HG03045 (cell line): ENCODE measurements around the gene RIPOR2.
"Not testable (repeated sequence)": the region's sequence is repeated elsewhere in the genome, so short reads cannot be mapped to it uniquely, and the experiment has no call there.

Source experiments
- ATAC-seq: cut with Tn5 transposase; IDR thresholded peaks from one replicate; pipeline ENCODE4 v1.9.1; 2021; ENCODE audit warnings: mild to moderate bottlenecking, moderate library complexity; ENCODE audit not compliant: unreplicated experiment

Gene RIPOR2

DNA sequence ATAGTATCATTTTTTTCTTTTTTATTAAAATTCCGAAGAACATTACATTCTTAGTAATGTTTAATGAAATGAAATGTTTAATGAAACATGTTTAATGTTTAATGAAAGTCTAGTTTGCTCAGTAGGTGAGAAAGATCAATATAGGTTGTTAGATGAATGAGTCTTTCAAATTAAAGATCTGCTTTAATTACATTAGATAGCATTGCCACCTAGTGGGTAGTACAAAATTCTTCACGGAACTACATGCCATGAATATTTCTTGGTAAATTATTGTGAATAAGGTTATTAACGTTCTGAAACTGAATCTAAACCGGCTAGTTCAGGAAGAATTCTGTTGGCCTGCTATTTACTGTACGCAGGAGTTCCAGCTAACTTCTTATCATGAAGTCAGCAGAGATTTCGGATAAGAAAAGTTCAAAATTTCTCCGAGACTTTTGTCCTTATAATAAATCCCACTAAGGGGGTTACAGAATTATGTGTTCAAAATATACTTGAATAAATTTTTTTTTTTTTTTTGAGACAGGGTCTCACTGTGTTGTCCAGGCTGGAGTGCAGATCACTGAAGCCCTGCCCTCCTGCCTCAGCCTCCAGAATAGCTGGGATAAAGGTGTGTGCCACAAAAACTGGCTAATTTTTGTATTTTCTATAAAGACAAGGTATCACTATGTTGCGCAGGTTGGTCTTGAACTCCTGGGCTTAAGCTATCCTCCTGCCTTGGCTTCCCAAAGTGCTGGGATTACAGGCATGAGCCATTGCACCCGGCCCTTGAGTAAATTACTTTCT lies 168.9 kb downstream of the RIPOR2 start:
- ATAC-seq = no peak

DNA sequence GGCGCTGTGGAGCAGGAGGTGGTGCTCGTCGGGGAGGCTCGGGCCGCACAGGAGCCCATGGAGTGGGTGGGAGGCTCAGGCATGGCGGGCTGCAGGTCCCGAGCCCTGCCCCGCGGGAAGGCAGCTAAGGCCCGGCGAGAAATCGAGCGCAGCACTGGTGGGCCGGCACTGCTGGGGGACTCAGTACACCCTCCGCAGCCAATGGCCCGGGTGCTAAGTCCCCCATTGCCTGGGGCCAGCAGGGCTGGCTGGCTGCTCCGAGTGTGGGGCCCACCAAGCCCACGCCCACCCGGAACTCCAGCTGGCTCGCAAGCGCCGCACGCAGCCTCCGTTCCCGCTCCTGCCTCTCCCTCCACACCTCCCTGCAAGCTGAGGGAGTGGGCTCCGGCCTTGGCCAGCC lies 169.8 kb downstream of the RIPOR2 start:
- ATAC-seq = not testable (repeated sequence)

DNA sequence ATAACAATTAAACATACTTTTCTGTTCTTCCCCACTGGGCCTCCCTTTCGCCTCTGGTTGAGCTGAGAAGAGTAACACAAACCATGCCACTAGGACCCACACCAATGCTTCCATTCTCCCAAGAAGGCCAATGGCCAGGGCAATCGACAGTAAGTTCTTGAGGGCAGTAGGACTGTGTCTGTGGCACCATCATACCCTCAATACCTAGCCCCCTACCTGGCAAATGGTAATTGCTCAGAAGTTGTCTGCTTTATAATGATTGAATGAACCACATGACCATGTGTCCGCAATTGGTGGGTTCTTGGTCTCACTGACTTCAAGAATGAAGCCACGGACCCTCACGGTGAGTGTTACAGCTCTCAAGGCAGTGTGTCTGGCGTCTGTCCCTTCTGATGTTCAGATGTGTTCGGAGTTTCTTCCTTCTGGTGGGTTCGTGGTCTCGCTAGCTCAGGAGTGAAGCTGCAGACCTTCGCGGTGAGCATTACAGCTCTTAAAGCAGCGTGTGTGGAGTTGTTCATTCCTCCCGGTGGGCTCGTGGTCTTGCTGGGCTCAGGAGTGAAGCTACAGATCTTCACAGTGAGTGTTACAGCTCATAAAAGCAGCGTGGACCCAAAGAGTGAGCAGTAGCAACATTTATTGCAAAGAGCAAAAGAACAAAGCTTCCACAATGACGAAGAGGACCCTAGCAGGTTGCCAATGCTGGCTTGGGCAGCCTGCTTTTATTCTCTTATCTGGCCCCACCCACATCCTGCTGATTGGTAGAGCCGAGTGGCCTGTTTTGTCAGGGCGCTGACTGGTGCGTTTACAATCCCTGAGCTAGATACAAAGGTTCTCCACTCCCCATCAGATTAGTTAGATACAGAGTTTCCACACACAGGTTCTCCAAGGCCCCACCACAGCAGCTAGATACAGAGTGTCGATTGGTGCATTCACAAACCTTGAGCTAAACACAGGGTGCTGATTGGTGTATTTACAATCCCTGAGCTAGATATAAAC lies 170.6 kb downstream of the RIPOR2 start:
- ATAC-seq = not testable (repeated sequence)

- ATAC-seq = no peak
Observed at GRCh38 chr6:24763578-24763977, 172.2 kb downstream of the RIPOR2 start.

GRCh38 chr6:24761851-24762250 lies 173.9 kb downstream of the RIPOR2 start:
- no peak for ATAC-seq

DNA sequence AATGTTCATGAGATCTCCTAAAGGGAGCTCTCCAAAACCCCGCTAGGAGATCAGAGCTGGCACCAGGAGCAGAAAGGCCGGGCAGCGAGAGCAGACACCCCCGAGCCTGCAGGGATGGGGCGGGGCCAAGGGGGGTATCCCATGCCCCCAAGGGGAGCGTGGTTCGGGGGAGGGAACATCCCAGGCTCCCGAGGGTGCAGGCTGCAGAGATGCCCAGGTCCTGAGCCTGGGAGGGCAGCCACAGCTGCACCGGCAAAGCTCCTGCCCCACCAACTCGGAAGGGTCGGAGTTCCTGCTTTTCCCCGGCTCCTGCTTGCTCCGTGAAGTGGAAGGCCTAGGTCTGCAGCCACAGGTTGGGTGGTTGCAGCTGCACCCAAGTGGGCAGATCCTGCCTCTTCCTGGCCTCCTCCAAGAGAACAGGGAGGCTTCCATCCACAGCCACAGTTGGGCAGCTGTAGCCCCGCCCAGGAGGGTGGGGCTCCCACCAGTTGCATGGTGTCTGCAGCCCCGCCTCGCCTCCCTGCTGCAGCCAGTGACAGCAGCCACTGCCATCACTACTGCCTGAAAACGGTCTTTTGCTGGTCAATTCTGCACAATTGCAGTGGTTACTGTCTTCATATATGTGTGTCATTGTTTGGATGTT lies 174.4 kb downstream of the RIPOR2 start:
- ATAC-seq = no peak

GRCh38 chr6:24760210-24760609 lies 175.6 kb downstream of the RIPOR2 start:
- no peak for ATAC-seq

GRCh38 chr6:24759718-24760117 lies 176.0 kb downstream of the RIPOR2 start:
- ATAC-seq = no peak

GRCh38 chr6:24757611-24758010 lies 178.1 kb downstream of the RIPOR2 start:
- no peak for ATAC-seq

DNA sequence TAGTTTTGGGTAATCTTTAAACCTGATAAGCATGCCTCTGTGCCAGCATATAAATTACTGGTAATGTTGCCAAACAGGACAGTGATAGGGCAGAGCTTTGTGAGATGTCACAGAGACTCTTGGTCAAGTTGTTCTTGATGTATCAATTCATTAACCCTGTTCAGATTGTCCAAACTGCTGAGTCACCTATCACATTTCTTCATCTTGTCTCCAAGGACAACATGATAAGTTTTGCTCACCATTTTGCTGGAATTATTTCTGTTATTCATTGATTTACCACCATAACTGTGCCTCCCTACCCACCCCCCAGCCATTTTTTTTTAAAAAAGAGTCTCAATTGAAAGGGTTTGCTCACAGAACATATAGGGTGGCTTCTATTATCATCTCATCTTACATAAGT lies 180.5 kb downstream of the RIPOR2 start:
- ATAC-seq = no peak

- ATAC-seq = not testable (repeated sequence)
Observed at GRCh38 chr6:24754378-24754777, 181.4 kb downstream of the RIPOR2 start.
